GM18907 (cell line): ENCODE data around the gene TPI1.

Experiments
- ATAC-seq: cut with Tn5 transposase; IDR thresholded peaks from one replicate; pipeline ENCODE4 v1.9.1; 2021; ENCODE audit warnings: mild to moderate bottlenecking, moderate library complexity; ENCODE audit not compliant: unreplicated experiment

Gene TPI1

DNA sequence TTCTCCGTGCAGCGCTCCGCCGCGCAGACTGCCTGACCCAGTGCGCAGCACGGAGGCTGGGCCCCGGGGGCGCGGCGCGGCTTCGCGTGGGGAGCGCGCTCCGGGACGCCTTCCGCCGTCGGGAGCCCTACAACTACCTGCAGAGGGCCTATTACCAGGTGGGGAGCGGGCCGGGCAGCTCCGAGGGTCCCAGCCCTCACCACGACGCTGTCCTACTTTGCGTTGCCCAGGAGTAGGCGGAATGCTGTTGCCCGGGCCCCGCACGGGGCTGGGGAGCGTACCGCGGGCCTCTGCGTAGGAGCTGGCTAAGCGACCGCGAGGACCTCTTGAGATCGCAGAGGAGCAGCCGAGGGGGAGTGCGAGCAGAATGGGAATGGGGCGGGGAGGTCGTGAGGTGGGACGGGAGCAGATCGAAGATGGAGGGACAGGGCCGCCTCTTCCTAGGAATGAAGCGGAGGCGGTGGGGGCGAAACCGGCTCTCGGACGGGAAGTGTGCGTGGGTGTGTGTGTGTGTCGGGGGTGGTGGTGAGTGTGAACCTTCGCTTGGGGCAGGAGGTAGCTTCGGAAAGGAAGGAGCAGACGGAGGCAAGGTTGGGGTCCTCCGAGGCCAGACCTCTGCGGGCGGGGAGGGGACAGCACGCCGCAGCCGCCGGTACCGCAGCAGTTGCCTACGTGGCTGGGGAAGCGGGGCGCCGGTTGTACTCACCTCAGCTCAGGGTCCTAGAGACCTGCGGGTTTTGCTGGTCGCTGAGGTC is 38.4 kb upstream of the TPI1 start:
- no peak for ATAC-seq

DNA sequence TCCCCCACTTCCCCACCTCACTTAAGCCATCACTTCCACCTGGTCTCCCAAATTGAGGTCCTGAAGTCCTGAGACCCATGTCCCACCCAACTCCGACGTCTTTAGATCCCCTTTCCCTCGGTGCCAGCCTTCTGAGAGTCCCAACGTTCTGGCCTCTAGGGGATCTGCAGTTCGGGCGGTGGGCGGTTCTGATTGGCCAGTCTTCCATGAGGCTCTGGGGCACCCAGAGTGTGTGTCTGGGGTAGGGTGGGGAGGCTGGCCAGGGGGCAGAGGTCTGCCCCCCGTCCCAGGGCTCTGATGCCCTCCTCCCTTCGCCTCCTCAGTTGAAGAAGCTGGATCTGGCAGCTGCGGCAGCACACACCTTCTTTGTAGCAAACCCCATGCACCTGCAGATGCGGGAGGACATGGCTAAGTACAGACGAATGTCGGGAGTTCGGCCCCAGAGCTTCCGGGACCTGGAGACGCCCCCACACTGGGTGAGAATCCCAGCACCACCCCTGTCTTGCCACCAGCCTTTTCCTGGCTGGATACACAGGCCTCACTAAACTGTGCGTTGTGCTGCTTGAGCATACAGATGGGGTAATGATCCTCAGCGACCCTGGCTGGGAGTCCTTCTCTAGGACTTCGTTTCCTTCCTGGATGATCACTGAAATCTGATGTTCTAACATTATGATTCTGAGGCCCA is 37.7 kb upstream of the TPI1 start:
- ATAC-seq = no peak

GRCh38 chr12:6830286-6830890 is 36.9 kb upstream of the TPI1 start:
- no peak for ATAC-seq

GRCh38 chr12:6830999-6831398 is 36.3 kb upstream of the TPI1 start:
- ATAC-seq = no peak

GRCh38 chr12:6831450-6831995 is 35.8 kb upstream of the TPI1 start:
- no peak for ATAC-seq

- no peak for ATAC-seq
These were observed 35.2 kb upstream of the TPI1 start for GRCh38 chr12:6832125-6832524.

- ATAC-seq = no peak
These were observed 34.0 kb upstream of the TPI1 start for GRCh38 chr12:6833189-6833890.

DNA sequence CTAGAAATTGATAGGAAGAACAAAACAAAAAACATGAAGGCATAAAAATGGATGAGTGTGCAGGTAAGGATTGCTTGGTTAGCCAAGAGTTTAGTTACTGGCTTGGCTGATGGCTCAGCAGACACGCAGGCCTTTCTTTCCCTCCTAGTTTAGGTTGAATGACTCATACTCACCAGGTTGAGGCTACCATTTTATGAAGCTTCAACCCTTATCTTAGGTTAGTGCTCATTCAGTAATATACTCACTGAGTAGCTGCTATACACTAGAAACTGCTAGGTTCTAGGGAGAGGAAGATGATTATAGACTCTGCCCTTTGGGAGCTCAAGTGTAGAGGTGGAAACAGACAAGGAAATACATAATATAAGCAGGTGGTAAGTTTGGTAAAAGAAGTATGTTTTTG is 33.1 kb upstream of the TPI1 start:
- no peak for ATAC-seq

- ATAC-seq = no peak
These were observed 32.5 kb upstream of the TPI1 start for GRCh38 chr12:6834873-6835272.

- ATAC-seq = no peak
These were observed 30.5 kb upstream of the TPI1 start for GRCh38 chr12:6836851-6837250.

- no peak for ATAC-seq
These were observed 29.8 kb upstream of the TPI1 start for GRCh38 chr12:6837370-6838060.

GRCh38 chr12:6838854-6839253 is 28.5 kb upstream of the TPI1 start:
- ATAC-seq = no peak

DNA sequence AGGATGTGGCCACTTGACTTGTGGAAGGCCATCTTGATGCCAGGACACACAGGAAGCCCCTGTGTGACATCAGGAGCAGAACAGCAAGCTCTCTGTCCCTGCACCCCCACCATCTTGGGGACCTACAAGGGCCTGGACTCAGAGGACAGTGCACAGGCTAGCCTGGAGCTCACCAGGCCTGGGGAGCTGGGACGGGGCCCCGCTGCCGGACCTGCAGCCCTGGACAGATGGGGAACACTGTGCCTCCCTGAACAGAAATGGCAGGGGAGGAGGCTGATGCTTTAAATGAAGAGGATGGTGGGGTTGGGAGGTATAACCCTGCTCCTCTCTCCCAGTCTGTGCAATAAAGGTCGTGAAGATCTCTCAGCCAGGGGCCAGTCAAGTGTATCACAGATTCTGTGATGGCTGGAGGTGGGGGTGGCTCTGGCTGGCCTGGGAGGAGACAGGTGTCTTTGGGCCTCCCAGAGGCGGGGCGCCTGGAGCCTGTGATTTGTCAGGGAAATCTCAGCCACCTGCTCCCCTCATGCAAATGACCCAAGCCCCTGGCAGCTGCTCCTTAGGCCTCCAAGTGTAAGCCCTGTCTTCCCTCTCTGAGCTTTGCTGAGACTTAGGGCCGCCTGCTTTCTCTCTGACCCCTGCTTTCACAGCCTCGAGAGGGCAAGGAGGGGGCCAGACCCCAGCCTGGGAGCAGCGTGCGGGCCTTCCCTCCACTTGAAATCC is 27.7 kb upstream of the TPI1 start:
- peak; percentile 63 for ATAC-seq

GRCh38 chr12:6840330-6840729 is 27.0 kb upstream of the TPI1 start:
- ATAC-seq = no peak

DNA sequence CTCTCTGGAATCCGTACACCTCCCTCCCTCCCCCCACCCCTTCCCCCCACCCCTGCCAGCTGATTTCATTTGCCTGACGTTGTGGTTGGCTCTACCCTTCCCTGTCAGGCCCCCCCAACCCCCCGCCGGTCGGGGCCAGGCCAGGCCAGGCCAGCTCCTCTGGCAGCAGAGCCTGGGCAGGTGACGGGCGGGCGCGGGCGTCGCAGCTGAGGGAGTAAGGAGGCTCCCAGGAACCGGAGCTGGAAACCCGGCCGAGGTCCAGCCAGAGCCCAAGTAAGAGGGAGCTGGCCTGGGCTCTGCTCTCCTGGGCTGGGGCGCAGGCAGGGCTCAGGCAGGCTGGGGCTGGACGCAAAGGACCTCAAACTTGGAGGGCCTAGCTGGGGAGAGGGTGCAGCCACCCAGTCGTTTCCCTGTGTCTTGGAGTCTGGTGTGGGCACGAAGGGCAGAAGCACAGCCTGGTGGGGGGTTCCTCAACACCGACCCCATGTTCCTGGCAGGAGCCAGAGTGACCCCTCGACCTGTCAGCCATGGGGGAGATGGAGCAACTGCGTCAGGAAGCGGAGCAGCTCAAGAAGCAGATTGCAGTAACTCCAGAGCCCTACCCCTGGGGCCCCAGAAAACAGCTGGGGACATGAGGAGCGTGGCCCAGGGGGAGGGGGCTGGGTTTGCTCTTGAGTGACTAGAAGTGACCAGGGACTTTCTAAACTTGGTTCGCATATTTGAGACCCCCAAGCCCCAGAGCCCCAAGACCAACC is 26.4 kb upstream of the TPI1 start, which contains the start of gene GNB3:
Gene GNB3 (plus strand): TSS at position 165 of the 755 bp plus-strand sequence. CDS start 363 bp downstream, at position 528.
- no peak for ATAC-seq

- ATAC-seq = no peak
These were observed 25.3 kb upstream of the TPI1 start for GRCh38 chr12:6842075-6842474.

DNA sequence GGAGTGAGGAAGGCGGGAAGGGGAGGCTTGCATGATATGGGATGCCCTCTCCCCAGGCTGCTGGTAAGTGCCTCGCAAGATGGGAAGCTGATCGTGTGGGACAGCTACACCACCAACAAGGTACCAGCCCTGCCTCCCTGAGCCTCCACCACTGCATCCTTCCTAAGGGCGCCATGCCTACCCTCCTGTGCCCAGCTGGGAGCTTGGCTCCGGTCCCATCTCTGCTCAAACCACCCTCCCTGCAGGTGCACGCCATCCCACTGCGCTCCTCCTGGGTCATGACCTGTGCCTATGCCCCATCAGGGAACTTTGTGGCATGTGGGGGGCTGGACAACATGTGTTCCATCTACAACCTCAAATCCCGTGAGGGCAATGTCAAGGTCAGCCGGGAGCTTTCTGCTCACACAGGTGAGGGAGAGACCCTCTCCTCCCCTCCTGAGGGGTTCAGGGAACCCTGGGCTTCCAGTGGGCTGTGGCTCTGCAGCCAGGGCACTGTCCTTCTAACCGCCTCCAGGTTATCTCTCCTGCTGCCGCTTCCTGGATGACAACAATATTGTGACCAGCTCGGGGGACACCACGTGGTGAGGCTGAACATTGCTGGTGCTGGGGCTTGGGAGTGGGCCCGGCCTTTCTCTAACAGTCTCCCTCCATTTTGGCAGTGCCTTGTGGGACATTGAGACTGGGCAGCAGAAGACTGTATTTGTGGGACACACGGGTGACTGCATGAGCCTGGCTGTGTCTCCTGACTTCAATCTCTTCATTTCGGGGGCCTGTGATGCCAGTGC is 24.0 kb upstream of the TPI1 start:
- ATAC-seq = no peak

DNA sequence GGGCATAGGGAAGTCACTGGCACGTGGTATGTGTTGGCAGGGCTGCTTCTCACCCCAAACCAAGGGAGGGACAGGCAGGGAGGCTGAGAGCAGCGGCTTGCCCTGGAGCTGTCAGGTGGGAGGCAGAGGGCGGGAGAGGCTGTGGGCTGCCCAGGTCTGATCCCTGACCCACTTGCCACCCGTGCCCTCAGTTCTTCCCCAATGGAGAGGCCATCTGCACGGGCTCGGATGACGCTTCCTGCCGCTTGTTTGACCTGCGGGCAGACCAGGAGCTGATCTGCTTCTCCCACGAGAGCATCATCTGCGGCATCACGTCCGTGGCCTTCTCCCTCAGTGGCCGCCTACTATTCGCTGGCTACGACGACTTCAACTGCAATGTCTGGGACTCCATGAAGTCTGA is 21.9 kb upstream of the TPI1 start:
- ATAC-seq = no peak
